Hepatocyte (in vitro differentiated cells): ENCODE data around the gene ANKRD30A. TPM values are rescaled to one million over a fixed set of nuclear protein-coding genes. Genes with fewer than 3 reads are reported as not detected.

ENCODE experiments used
- DNase-seq: peaks from one replicate; pipeline ENCODE4 v3.0.0-alpha.2; 2016; ENCODE audit warnings: low spot score
- H2AFZ ChIP-seq: fragments of 200-600 bp; sonication (generic); 2 replicates; pipeline ENCODE4 v1.6.0; 2016; ENCODE audit warnings: antibody characterized with exemption, mild to moderate bottlenecking
- H3K27ac ChIP-seq: fragments of 200-600 bp; sonication (generic); 2 replicates; pipeline ENCODE4 v1.5.1; 2016; ENCODE audit warnings: mild to moderate bottlenecking
- H3K27me3 ChIP-seq: fragments of 200-600 bp; sonication (generic); 2 replicates; pipeline ENCODE4 v1.6.1; 2016
- H3K36me3 ChIP-seq: fragments of 200-600 bp; sonication (generic); replicated peaks from 2 replicates; pipeline ENCODE4 v1.5.1; 2016; ENCODE audit warnings: low read depth; ENCODE audit not compliant: insufficient read depth
- H3K4me1 ChIP-seq: fragments of 200-600 bp; sonication (generic); 2 replicates; pipeline ENCODE4 v1.5.1; 2016; ENCODE audit warnings: mild to moderate bottlenecking, moderate library complexity; ENCODE audit not compliant: insufficient read depth
- H3K4me2 ChIP-seq: fragments of 200-600 bp; sonication (generic); 2 replicates; pipeline ENCODE4 v1.6.0; 2016
- H3K4me3 ChIP-seq: fragments of 200-600 bp; sonication (generic); 2 replicates; pipeline ENCODE4 v1.5.1; 2016; ENCODE audit warnings: mild to moderate bottlenecking
- H3K79me2 ChIP-seq: fragments of 200-600 bp; sonication (generic); 2 replicates; pipeline ENCODE4 v1.6.0; 2017; ENCODE audit warnings: mild to moderate bottlenecking
- H3K9me2 ChIP-seq: fragments of 200-600 bp; sonication (generic); replicated peaks from 2 replicates; pipeline ENCODE4 v1.6.0; 2017; ENCODE audit warnings: mild to moderate bottlenecking; ENCODE audit not compliant: insufficient read depth
- H3K9me3 ChIP-seq: fragments of 200-600 bp; sonication (generic); 2 replicates; pipeline ENCODE4 v1.5.1; 2016; ENCODE audit warnings: low read depth, mild to moderate bottlenecking
- H4K20me1 ChIP-seq: fragments of 200-600 bp; sonication (generic); 2 replicates; pipeline ENCODE4 v1.6.0; 2016; ENCODE audit warnings: mild to moderate bottlenecking; ENCODE audit not compliant: insufficient read depth, poor library complexity, severe bottlenecking
- EZH2 ChIP-seq: fragments of 200-600 bp; sonication (generic); IDR thresholded peaks from 2 replicates; pipeline ENCODE4 v1.6.1; 2016; ENCODE audit warnings: antibody characterized with exemption, mild to moderate bottlenecking, borderline replicate concordance
- EZH2phosphoT487 ChIP-seq: fragments of 200-600 bp; sonication (generic); IDR thresholded peaks from one replicate; pipeline ENCODE4 v1.6.1; 2018; ENCODE audit warnings: antibody characterized with exemption, mild to moderate bottlenecking, low read depth, moderate library complexity; ENCODE audit not compliant: unreplicated experiment, severe bottlenecking
- WGBS: methylation state at CpG from one replicate; pipeline ENCODE4 v1.1.6; 2016; ENCODE audit warnings: low lambda C conversion rate; ENCODE audit errors: missing lambda C conversion rate; 5-methylcytosine and 5-hydroxymethylcytosine counted together
- polyA plus RNA-seq: library from polyadenylated mRNA; unstranded; fragments of >200 nt; fragmentation: Nextera tagmentation; extraction: Ambion mirVana; gene quantifications from 2 replicates; pipeline ENCODE4 v1.2.1, GENCODE V29; 2016
- total RNA-seq: library from RNA; depleted of rRNA; stranded (reverse); fragments of >200 nt; gene quantifications from 2 replicates; pipeline ENCODE4 v1.2.3, GENCODE V29; 2014
- TF ChIP-seq, protein P1 (sequence below): fragments of 200-600 bp; sonication (generic); IDR thresholded peaks from 2 replicates; pipeline ENCODE4 v1.5.1; 2016; ENCODE audit warnings: antibody characterized with exemption, mild to moderate bottlenecking; ENCODE audit not compliant: poor library complexity

Gene ANKRD30A
- total and polyA plus RNA-seq, 2 experiments from 2014 or later = not detected

DNA sequence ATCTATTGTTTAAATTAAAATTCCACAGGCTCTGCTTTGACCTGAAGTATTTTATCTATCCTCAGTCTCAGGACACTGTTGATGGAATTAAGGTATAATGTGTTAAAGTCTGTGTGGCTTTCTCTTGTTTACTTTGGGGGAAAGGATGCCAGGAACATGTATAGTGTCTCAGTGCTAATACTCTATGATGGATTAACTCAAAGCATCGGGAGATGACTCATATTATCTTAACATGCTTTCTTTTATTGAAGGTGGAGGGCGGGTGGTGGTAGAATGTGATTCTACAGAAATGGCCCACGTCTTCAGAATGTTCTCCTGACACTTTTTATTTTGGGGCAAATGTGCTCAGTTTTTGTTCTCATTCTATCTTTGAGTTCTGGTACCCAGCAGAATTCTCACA is 189.0 kb downstream of the ANKRD30A start:
- Histone ChIP-seq H3K9me3 (no peaks in the 10 kb centered on the region), H3K36me3 (no peaks in the 10 kb centered on the region), H3K9me2 (no peaks in the 10 kb centered on the region), H3K27me3 (no peaks in the 10 kb centered on the region), H4K20me1 (no peaks in the 10 kb centered on the region), H2AFZ (no peak overlapping the region), H3K4me2 (no peak overlapping the region), H3K4me3 (no peak overlapping the region), H3K27ac (no peak overlapping the region), H3K79me2 (no peaks in the 10 kb centered on the region), H3K4me1 (no peaks in the 10 kb centered on the region)
- 47% methylated on average over 3 of the region's 3 CpGs for WGBS
- DNase-seq = no peak
- TF ChIP-seq, protein P1, sequence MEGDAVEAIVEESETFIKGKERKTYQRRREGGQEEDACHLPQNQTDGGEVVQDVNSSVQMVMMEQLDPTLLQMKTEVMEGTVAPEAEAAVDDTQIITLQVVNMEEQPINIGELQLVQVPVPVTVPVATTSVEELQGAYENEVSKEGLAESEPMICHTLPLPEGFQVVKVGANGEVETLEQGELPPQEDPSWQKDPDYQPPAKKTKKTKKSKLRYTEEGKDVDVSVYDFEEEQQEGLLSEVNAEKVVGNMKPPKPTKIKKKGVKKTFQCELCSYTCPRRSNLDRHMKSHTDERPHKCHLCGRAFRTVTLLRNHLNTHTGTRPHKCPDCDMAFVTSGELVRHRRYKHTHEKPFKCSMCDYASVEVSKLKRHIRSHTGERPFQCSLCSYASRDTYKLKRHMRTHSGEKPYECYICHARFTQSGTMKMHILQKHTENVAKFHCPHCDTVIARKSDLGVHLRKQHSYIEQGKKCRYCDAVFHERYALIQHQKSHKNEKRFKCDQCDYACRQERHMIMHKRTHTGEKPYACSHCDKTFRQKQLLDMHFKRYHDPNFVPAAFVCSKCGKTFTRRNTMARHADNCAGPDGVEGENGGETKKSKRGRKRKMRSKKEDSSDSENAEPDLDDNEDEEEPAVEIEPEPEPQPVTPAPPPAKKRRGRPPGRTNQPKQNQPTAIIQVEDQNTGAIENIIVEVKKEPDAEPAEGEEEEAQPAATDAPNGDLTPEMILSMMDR = no peak
- TF ChIP-seq EZH2 (no peak), EZH2phosphoT487 (no peak)

DNA sequence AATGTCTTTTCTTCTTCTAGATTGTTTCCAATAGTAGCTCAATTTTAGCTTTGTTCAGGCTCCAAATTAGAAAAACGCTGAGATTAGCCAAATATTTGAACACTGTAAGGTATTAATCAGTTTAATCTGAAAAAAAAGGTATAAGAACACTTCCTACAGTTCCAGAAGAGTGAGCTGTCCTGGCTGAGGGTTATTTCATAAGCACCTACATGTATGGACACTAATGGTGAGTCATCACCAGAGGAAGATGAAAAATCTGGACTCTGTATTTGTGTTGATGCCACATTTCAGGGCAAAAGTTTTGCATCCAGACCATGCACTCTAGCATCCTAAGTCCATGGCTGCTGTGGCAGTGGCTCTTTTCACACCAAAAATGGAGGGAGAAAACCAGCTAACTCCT is 189.5 kb downstream of the ANKRD30A start:
- Histone ChIP-seq H3K9me3 (no peaks in the 10 kb centered on the region), H3K36me3 (no peaks in the 10 kb centered on the region), H3K4me3 (no peak overlapping the region), H3K4me2 (no peak overlapping the region), H4K20me1 (no peaks in the 10 kb centered on the region), H3K4me1 (no peaks in the 10 kb centered on the region), H2AFZ (no peak overlapping the region), H3K27ac (no peak overlapping the region), H3K27me3 (no peaks in the 10 kb centered on the region), H3K79me2 (no peaks in the 10 kb centered on the region), H3K9me2 (no peaks in the 10 kb centered on the region)
- DNase-seq = no peak
- 18% methylated on average over 1 of the region's 1 CpG for WGBS
- TF ChIP-seq EZH2 (no peak), EZH2phosphoT487 (no peak)
- TF ChIP-seq, protein P1 = no peak

DNA sequence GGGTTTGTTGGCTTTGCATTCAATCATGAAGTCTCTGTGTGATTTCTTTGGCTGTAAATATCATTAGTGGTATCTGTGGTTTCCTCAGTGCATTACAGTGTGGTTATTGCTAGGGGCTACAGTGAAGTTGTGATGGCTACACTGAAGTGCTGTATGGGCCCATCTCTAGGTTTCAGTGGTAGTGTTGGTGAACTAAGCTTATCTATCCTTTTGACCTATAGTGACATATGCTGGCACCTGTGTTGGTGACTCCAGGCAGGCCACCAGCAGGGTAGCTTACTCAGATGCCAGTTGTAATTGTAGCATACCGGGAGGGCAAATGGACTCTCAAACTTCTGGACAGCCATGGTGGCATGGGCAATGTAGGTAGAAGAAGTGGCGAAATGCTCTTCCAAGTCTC is 219.0 kb downstream of the ANKRD30A start:
- Histone ChIP-seq H2AFZ (no peak overlapping the region), H3K4me2 (no peak overlapping the region), H3K9me3 (no peaks in the 10 kb centered on the region), H3K79me2 (no peaks in the 10 kb centered on the region), H3K27me3 (no peaks in the 10 kb centered on the region), H3K9me2 (no peaks in the 10 kb centered on the region), H3K27ac (no peak overlapping the region), H3K4me1 (no peaks in the 10 kb centered on the region), H3K4me3 (no peak overlapping the region), H3K36me3 (no peaks in the 10 kb centered on the region), H4K20me1 (no peaks in the 10 kb centered on the region)
- no peak for DNase-seq
- 84% methylated on average over 2 of the region's 2 CpGs for WGBS
- TF ChIP-seq EZH2 (no peak), EZH2phosphoT487 (no peak)
- TF ChIP-seq, protein P1 = no peak

DNA sequence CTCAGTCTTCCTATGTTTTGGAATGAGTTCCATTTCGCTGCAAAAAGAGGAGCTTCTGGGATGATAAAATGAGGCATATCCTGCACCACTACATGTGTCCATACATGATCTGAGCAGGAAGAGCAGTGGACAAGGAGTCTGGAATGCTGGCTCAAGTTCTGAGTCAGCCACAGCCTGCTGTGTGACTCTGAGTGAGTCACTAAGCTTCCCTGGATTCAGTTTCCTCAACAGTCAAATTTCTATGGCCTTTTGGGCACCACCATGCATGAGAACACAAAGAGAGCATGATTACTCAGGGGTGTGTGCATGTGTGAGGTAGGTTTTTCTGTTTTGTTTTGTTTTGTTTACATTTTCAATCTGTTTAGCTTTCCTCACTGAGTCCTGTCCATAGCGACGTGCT is 254.6 kb downstream of the ANKRD30A start:
- no peak for TF ChIP-seq EZH2phosphoT487
- TF ChIP-seq, protein P1 = no peak
- TF ChIP-seq EZH2 = no peak
- WGBS = 61% methylated on average over 3 of the region's 3 CpGs
- Histone ChIP-seq H3K9me2 (no peaks in the 10 kb centered on the region), H3K27ac (no peak overlapping the region), H3K36me3 (no peaks in the 10 kb centered on the region), H4K20me1 (no peaks in the 10 kb centered on the region), H3K79me2 (no peaks in the 10 kb centered on the region), H3K4me2 (no peak overlapping the region), H3K27me3 (no peaks in the 10 kb centered on the region), H3K4me3 (no peak overlapping the region), H3K4me1 (no peaks in the 10 kb centered on the region), H2AFZ (no peak overlapping the region), H3K9me3 (no peaks in the 10 kb centered on the region)
- DNase-seq = no peak
